HepG2 (cell line): ENCODE measurements around the gene POLR1F. TPM values are rescaled to one million over a fixed set of nuclear protein-coding genes. Genes with fewer than 3 reads are reported as not detected.

Source experiments
- ATAC-seq: fragments of 200-7000 bp; cut with Tn5 transposase; 3 replicates; pipeline ENCODE4 v1.9.1; 2020; ENCODE audit warnings: mild to moderate bottlenecking, moderate library complexity
- BruUV-seq: library from RNA; stranded (reverse); fragments of 400-500 nt; replicated peaks from 2 replicates; lab custom pipeline; 2021; lab: Mats Ljungman, UMichigan
- CTCF ChIA-PET: fragments of 300-600 bp; formaldehyde crosslinking; extraction: SDS; loops from one replicate; lab custom pipeline; 2021; ENCODE audit warnings: low total read pairs, inconsistent platforms, low intra/inter-chr PET ratio; lab: Yijun Ruan, JAX
- POLR2A ChIA-PET: fragments of 350-600 bp; sonication (Branson Sonifier 250); formaldehyde crosslinking; loops from one replicate; lab custom pipeline; 2020; ENCODE audit warnings: antibody characterized with exemption, inconsistent platforms; lab: Yijun Ruan, JAX
- DNase-seq: peaks from one replicate; pipeline ENCODE4 v3.0.0-alpha.2; 2015; ENCODE audit warnings: low spot score
- FAIRE-seq: peaks from 3 replicates; lab custom pipeline; 2011; peaks lifted over from hg19 to GRCh38; lab: Jason Lieb, UNC
- H2AFZ ChIP-seq: one replicate; pipeline ENCODE4 v1.6.1; 2011; ENCODE audit warnings: low read length, inconsistent platforms
- H3K27ac ChIP-seq: fragments of 300-600 bp; 3 replicates; pipeline ENCODE4 v1.8.0; 2011; ENCODE audit warnings: mixed run types, mild to moderate bottlenecking, mixed read lengths, low read length, inconsistent platforms; ENCODE audit not compliant: insufficient read depth; ENCODE audit errors: extremely low read length
- H3K27me3 ChIP-seq, 2 experiments: fragments of 200-600 bp in 1 of 2; 2 replicates in 1 of 2; 3 replicates in 1 of 2; pipeline versions ENCODE4 v1.6.0 to v1.8.0; 2011; ENCODE audit warnings: low read length in 2 of 2, mild to moderate bottlenecking in 2 of 2, moderate library complexity in 2 of 2, inconsistent platforms in 1 of 2; ENCODE audit not compliant: insufficient read depth in 2 of 2, control insufficient read depth in 1 of 2
- H3K36me3 ChIP-seq, 2 experiments: fragments of 200-600 bp in 1 of 2; replicated peaks in 1 of 2; 2 replicates in 1 of 2; 3 replicates in 1 of 2; pipeline versions ENCODE4 v1.5.1 to v1.8.0; 2011; ENCODE audit warnings: low read length in 2 of 2, inconsistent platforms in 1 of 2; ENCODE audit not compliant: insufficient read depth in 2 of 2, control insufficient read depth in 1 of 2
- H3K4me1 ChIP-seq: 2 replicates; pipeline ENCODE4 v1.5.1; 2012; ENCODE audit warnings: low read length, inconsistent platforms; ENCODE audit not compliant: insufficient read depth
- H3K4me2 ChIP-seq: 2 replicates; pipeline ENCODE4 v1.6.0; 2011; ENCODE audit warnings: low read depth, low read length, inconsistent platforms
- H3K4me3 ChIP-seq, 3 experiments: fragments of 200-600 bp in 1 of 3; sonication (generic), shearing (Covaris generic) in 1 of 3; replicated peaks in 1 of 3; 2 replicates each; pipeline ENCODE4 v1.5.1; 2011 to 2016; ENCODE audit warnings: low read length in 3 of 3, inconsistent platforms in 2 of 3, low read depth in 2 of 3, mild to moderate bottlenecking in 2 of 3, control low read depth in 1 of 3, mixed read lengths in 1 of 3; ENCODE audit not compliant: insufficient read depth in 1 of 3
- H3K79me2 ChIP-seq: one replicate; pipeline ENCODE4 v1.6.1; 2011; ENCODE audit warnings: low read length, inconsistent platforms; ENCODE audit not compliant: insufficient read depth
- H3K9ac ChIP-seq: 2 replicates; pipeline ENCODE4 v1.6.0; 2011; ENCODE audit warnings: mild to moderate bottlenecking, low read depth, low read length, inconsistent platforms; ENCODE audit not compliant: insufficient read depth
- H3K9me3 ChIP-seq: 2 replicates; pipeline ENCODE4 v1.5.1; 2012; ENCODE audit warnings: mild to moderate bottlenecking, low read length
- H4K20me1 ChIP-seq: 2 replicates; pipeline ENCODE4 v1.6.0; 2011; ENCODE audit warnings: inconsistent platforms, mild to moderate bottlenecking, low read length, moderate library complexity; ENCODE audit not compliant: insufficient read depth
- CREB3 ChIP-seq: sonication (generic); formaldehyde crosslinking; IDR thresholded peaks from 2 replicates; pipeline ENCODE4 v1.5.0; 2020; ENCODE audit warnings: missing genetic modification reagents
- ESRRA ChIP-seq: sonication (generic); formaldehyde crosslinking; IDR thresholded peaks from 2 replicates; pipeline ENCODE4 v1.5.1; 2020; ENCODE audit warnings: mild to moderate bottlenecking, low read depth, missing genetic modification reagents
- HHEX ChIP-seq: IDR thresholded peaks from 2 replicates; pipeline ENCODE4 v1.6.1; 2016; ENCODE audit warnings: control low read depth
- ISX ChIP-seq: sonication (generic); formaldehyde crosslinking; conservative IDR thresholded peaks from 2 replicates; pipeline ENCODE4 v1.5.0; 2020; ENCODE audit warnings: missing genetic modification reagents
- MEF2D ChIP-seq: sonication (generic); formaldehyde crosslinking; IDR thresholded peaks from 2 replicates; pipeline ENCODE4 v1.5.1; 2020; ENCODE audit warnings: mild to moderate bottlenecking, missing genetic modification reagents
- SMYD3 ChIP-seq: sonication (generic); formaldehyde crosslinking; IDR thresholded peaks from 2 replicates; pipeline ENCODE4 v1.8.1; 2023; ENCODE audit warnings: mild to moderate bottlenecking, missing genetic modification reagents
- SP5 ChIP-seq: IDR thresholded peaks from 2 replicates; pipeline ENCODE4 v1.6.1; 2016; ENCODE audit warnings: low read depth, borderline replicate concordance
- WIZ ChIP-seq: sonication (generic); formaldehyde crosslinking; IDR thresholded peaks from 2 replicates; pipeline ENCODE4 v1.5.1; 2020; ENCODE audit warnings: mild to moderate bottlenecking, missing genetic modification reagents
- ZFP82 ChIP-seq: sonication (generic); formaldehyde crosslinking; IDR thresholded peaks from 2 replicates; pipeline ENCODE4 v1.5.1; 2020; ENCODE audit warnings: mild to moderate bottlenecking, missing genetic modification reagents, borderline replicate concordance
- ZNF12 ChIP-seq: sonication (generic); formaldehyde crosslinking; IDR thresholded peaks from 2 replicates; pipeline ENCODE4 v1.5.0; 2020; ENCODE audit warnings: missing genetic modification reagents
- ZNF17 ChIP-seq: sonication (generic); formaldehyde crosslinking; IDR thresholded peaks from 2 replicates; pipeline ENCODE4 v1.5.0; 2020; ENCODE audit warnings: mild to moderate bottlenecking, missing genetic modification reagents
- ZNF20 ChIP-seq: sonication (generic); formaldehyde crosslinking; IDR thresholded peaks from 2 replicates; pipeline ENCODE4 v1.4.0; 2020; ENCODE audit warnings: mild to moderate bottlenecking, moderate library complexity, missing genetic modification reagents
- ZNF224 ChIP-seq: sonication (generic); formaldehyde crosslinking; IDR thresholded peaks from 2 replicates; pipeline ENCODE4 v1.5.0; 2020; ENCODE audit warnings: mild to moderate bottlenecking, missing genetic modification reagents
- ZNF296 ChIP-seq: sonication (generic); formaldehyde crosslinking; conservative IDR thresholded peaks from 2 replicates; pipeline ENCODE4 v1.5.0; 2020; ENCODE audit warnings: mild to moderate bottlenecking, missing genetic modification reagents
- ZNF382 ChIP-seq: sonication (generic); formaldehyde crosslinking; IDR thresholded peaks from 2 replicates; pipeline ENCODE4 v1.5.0; 2020; ENCODE audit warnings: missing genetic modification reagents, mild to moderate bottlenecking, borderline replicate concordance
- ZNF503 ChIP-seq: sonication (generic); formaldehyde crosslinking; IDR thresholded peaks from 2 replicates; pipeline ENCODE4 v1.4.0; 2020; ENCODE audit warnings: missing genetic modification reagents
- ZNF619 ChIP-seq: sonication (generic); formaldehyde crosslinking; IDR thresholded peaks from 2 replicates; pipeline ENCODE4 v1.4.0; 2020; ENCODE audit warnings: mild to moderate bottlenecking, missing genetic modification reagents
- ZNF850 ChIP-seq: sonication (generic); formaldehyde crosslinking; conservative IDR thresholded peaks from 2 replicates; pipeline ENCODE4 v1.9.0; 2021; ENCODE audit warnings: mild to moderate bottlenecking, missing genetic modification reagents
- whole genome bisulfite sequencing: methylation state at CpG from one replicate; pipeline ENCODE4 v1.1.6; 2017; ENCODE audit warnings: low lambda C conversion rate; 5-methylcytosine and 5-hydroxymethylcytosine counted together
- in situ Hi-C: cut with HindIII; loops from 2 replicates; pipeline ENCODE4 v1.10.0; 2017; ENCODE audit warnings: low pct_unique_long_range_greater_than_20kb; ENCODE audit not compliant: extremely low pct_ligation_motif_present
- intact Hi-C: fragments of 100-400 bp; cut with micrococcal nuclease; formaldehyde crosslinking; loops from one replicate; pipeline ENCODE4 v1.10.0; 2022; ENCODE audit not compliant: unreplicated experiment
- polyA plus RNA-seq, 8 experiments: library from polyadenylated mRNA; depleted of rRNA in 3 of 8; stranded (reverse) in 7 of 8; unstranded in 1 of 8; fragments of >200 nt; fragmentation: Illumina TruSeq in 4 of 8; extraction: Trizol in 4 of 8; gene quantifications; 2 replicates each; pipeline versions ENCODE4 v1.2.1 to v1.2.3, GENCODE V29; 2011 to 2016; ENCODE audit warnings: low read depth in 4 of 8, missing spikeins in 1 of 8, mixed read lengths in 1 of 8; ENCODE audit not compliant: insufficient read depth in 1 of 8
- total RNA-seq, 5 experiments: library from RNA; depleted of rRNA; stranded (reverse); fragments of >200 nt; fragmentation: Illumina TruSeq; extraction: Trizol; gene quantifications; 2 replicates each; pipeline ENCODE4 v1.2.3, GENCODE V29; 2016; ENCODE audit warnings: low read depth in 1 of 5

POLR1F gene
- total and polyA plus RNA-seq, 2 of the 13 experiments (the other 11 are each of a cell fraction or from before 2014, with no cell fraction given), result 8.0 to 14.9 TPM

GRCh38 chr7:19692111-19692828 is 16.6 kb downstream of the POLR1F start:
- DNase-seq (no peak), ATAC-seq (no peak)

GRCh38 chr7:19690736-19691135 is 18.1 kb downstream of the POLR1F start:
- H3K36me3 ChIP-seq, result no peaks in the 10 kb centered on the region
- intact Hi-C loops (no loop called here), in situ Hi-C loops (no loop called here)
- no peaks in the 10 kb centered on the region for H3K79me2 ChIP-seq
- no peaks in the 10 kb centered on the region for H3K4me1 ChIP-seq
- no peak for ATAC-seq
- 0% methylated on average over 1 of the region's 1 CpG for WGBS
- no TSS peak for BruUV-seq
- H3K27ac ChIP-seq, result no peak overlapping the region
- no peak overlapping the region for H3K4me3 ChIP-seq
- no peak overlapping the region for H3K4me2 ChIP-seq
- H3K27me3 ChIP-seq, result no peaks in the 10 kb centered on the region
- ChIA-PET POLR2A (no interaction called here), CTCF (no interaction called here)
- FAIRE-seq, result no peak
- no peak overlapping the region for H3K9ac ChIP-seq
- H2AFZ ChIP-seq, result no peak overlapping the region
- no peaks in the 10 kb centered on the region for H4K20me1 ChIP-seq
- no peak for DNase-seq
- no peaks in the 10 kb centered on the region for H3K9me3 ChIP-seq
- TF ChIP-seq ESRRA (CRISPR knock-in tag), result no peak
- TF ChIP-seq MEF2D (CRISPR knock-in tag), result no peak
- TF ChIP-seq ZNF12 (CRISPR knock-in tag), result no peak
- TF ChIP-seq ZNF382 (CRISPR knock-in tag), result no peak
- no peak for TF ChIP-seq ISX (CRISPR knock-in tag)
- TF ChIP-seq HHEX (CRISPR knock-in tag), result no peak
- TF ChIP-seq ZNF619 (CRISPR knock-in tag), result no peak
- no peak for TF ChIP-seq SP5 (CRISPR knock-in tag)
- no peak for TF ChIP-seq ZNF20
- TF ChIP-seq CREB3 (CRISPR knock-in tag), result no peak
- TF ChIP-seq SMYD3, result no peak
- TF ChIP-seq WIZ (CRISPR knock-in tag), result no peak
- TF ChIP-seq ZNF503 (CRISPR knock-in tag), result no peak
- TF ChIP-seq ZFP82 (CRISPR knock-in tag), result no peak
- no peak for TF ChIP-seq ZNF17 (CRISPR knock-in tag)
- TF ChIP-seq ZNF296, result no peak

More at GRCh38 chr7:19692111-19692828, 16.6 kb downstream of the POLR1F start:
- BruUV-seq, result no TSS peak
- intact Hi-C loops, result no loop called here
- H4K20me1 ChIP-seq, result no peaks in the 10 kb centered on the region
- H3K4me1 ChIP-seq, result no peaks in the 10 kb centered on the region
- no peaks in the 10 kb centered on the region for H3K9me3 ChIP-seq
- no peaks in the 10 kb centered on the region for H3K27me3 ChIP-seq
- TF ChIP-seq ZNF224 (CRISPR knock-in tag) (no peak), ZNF850 (CRISPR knock-in tag) (0 out of 2 replicates have a peak, but pooled peaks have one; percentile 42)
- TF ChIP-seq, all 625 proteins: peak for 1
- no peak for FAIRE-seq
- H3K27ac ChIP-seq, result no peak overlapping the region
- in situ Hi-C loops, result no loop called here
- ChIA-PET POLR2A (no interaction called here), CTCF (no interaction called here)
- 63% methylated on average over 15 of the region's 26 CpGs for WGBS
- no peak overlapping the region for H2AFZ ChIP-seq
- no peak overlapping the region for H3K4me2 ChIP-seq
- H3K79me2 ChIP-seq, result no peaks in the 10 kb centered on the region
- H3K4me3 ChIP-seq, result no peak overlapping the region
- no peak overlapping the region for H3K9ac ChIP-seq
- H3K36me3 ChIP-seq, result peaks cover 0 to 2% of the 10 kb centered on the region in 2 experiments; a peak in 1 of 5 replicates
